Fibroblast of lung (primary cell): Measurements from ENCODE around the gene LXN.

ENCODE experiments used
- CTCF ChIP-seq, 2 donors: IDR thresholded peaks in 1 of 2; conservative IDR thresholded peaks in 1 of 2; 1 replicate in 1 of 2; 2 replicates in 1 of 2; pipeline ENCODE4 v1.5.1; 2011 to 2012; ENCODE audit warnings: low read length in 2 of 2, control low read depth in 1 of 2, inconsistent platforms in 1 of 2, low read depth in 1 of 2, mild to moderate bottlenecking in 1 of 2
- EZH2 ChIP-seq: IDR thresholded peaks from 2 replicates; pipeline ENCODE4 v1.5.1; 2012; ENCODE audit warnings: low read length, control low read depth, mild to moderate bottlenecking; ENCODE audit errors: missing control alignments

- no peak for TF ChIP-seq CTCF (conservative IDR thresholded peaks at IDR 0.05 in 1 of 2, IDR thresholded peaks at IDR 0.05 in 1 of 2; ENCODE audit: low read depth in 1 of 2, low read length in 2 of 2)
- TF ChIP-seq EZH2, result no peak
These were observed 40.5 kb downstream of the LXN start for GRCh38 chr3:158631981-158632380.
